Aorta (tissue), 5 donors: ENCODE data around the gene IGLON5. TPM values are rescaled to one million over a fixed set of nuclear protein-coding genes. Genes with fewer than 3 reads are reported as not detected.

Source experiments
- ATAC-seq: fragments of 200-7000 bp; cut with Tn5 transposase; one replicate; pipeline ENCODE4 v1.9.1; 2022; ENCODE audit warnings: moderate library complexity; ENCODE audit not compliant: low FRiP score
- DNase-seq, 2 donors: peaks; one replicate each; pipeline ENCODE4 v3.0.0-alpha.2; 2020
- H3K27ac ChIP-seq, 2 donors: one replicate each; pipeline ENCODE4 v1.5.1; 2013; ENCODE audit warnings: low read length in 2 of 2, mild to moderate bottlenecking in 2 of 2, moderate library complexity in 2 of 2, control low read depth in 1 of 2, inconsistent platforms in 1 of 2, low read depth in 1 of 2
- H3K27me3 ChIP-seq, 2 donors: one replicate each; pipeline ENCODE4 v1.6.1; 2013; ENCODE audit warnings: control low read depth in 1 of 2, low read length in 1 of 2, mild to moderate bottlenecking in 1 of 2, moderate library complexity in 1 of 2; ENCODE audit not compliant: insufficient read depth in 2 of 2, control insufficient read depth in 1 of 2
- H3K36me3 ChIP-seq, 2 donors: one replicate each; pipeline ENCODE4 v1.6.1; 2013; ENCODE audit warnings: control low read depth in 1 of 2, low read length in 1 of 2, mild to moderate bottlenecking in 1 of 2; ENCODE audit not compliant: insufficient read depth in 2 of 2, control insufficient read depth in 1 of 2
- H3K4me1 ChIP-seq, 2 donors: one replicate each; pipeline ENCODE4 v1.6.1; 2013; ENCODE audit warnings: low read length in 2 of 2, control low read depth in 1 of 2, mild to moderate bottlenecking in 1 of 2, moderate library complexity in 1 of 2; ENCODE audit not compliant: insufficient read depth in 2 of 2, control insufficient read depth in 1 of 2
- H3K4me3 ChIP-seq, 2 donors: one replicate each; pipeline ENCODE4 v1.5.1; 2013; ENCODE audit warnings: low read length in 2 of 2, control low read depth in 1 of 2, mild to moderate bottlenecking in 1 of 2
- H3K9me3 ChIP-seq: one replicate; pipeline ENCODE4 v1.6.1; 2013; ENCODE audit warnings: mild to moderate bottlenecking, low read length; ENCODE audit not compliant: control insufficient read depth
- WGBS, 2 donors: extraction: QIAGEN DNeasy Blood & Tissue Kit; methylation state at CpG; one replicate each; pipeline ENCODE4 v1.1.7; 2013; 5-methylcytosine and 5-hydroxymethylcytosine counted together
- intact Hi-C, 2 donors: fragments of 100-400 bp; cut with DNase I; formaldehyde crosslinking; loops; one replicate each; pipeline versions ENCODE4 v1.14.2 to v1.15.0; 2022
- polyA plus RNA-seq, 2 donors: library from polyadenylated mRNA; stranded (reverse); fragments of 200-250 nt; gene quantifications; one replicate each; pipeline ENCODE4 v1.2.3, GENCODE V29; 2013
- total RNA-seq, 2 donors: library from RNA; stranded (reverse); fragmentation: NEBNext Ultra II Directional; extraction: Animal tissue kit (Norgen Biotek cat#: 25700); gene quantifications; one replicate each; pipeline ENCODE4 v1.2.1, GENCODE V29; 2021
- donor health status: healthy with polysubstance abuse.
- donor health status: Bipolar disorder and iron deficiency.
- donor health status: DM: no; HTN: no; CAD: no.
- donor health status: DM: no; HTN: no; CAD: no.
- donor health status: DM: yes; HTN: yes; CAD: no.

IGLON5 gene
- total and polyA plus RNA-seq, 4 donors, result 0.13 to 0.26 (median 0.24) TPM; not detected in 1

GRCh38 chr19:51301266-51301665 is 10.2 kb upstream of the IGLON5 start:
- no peak for DNase-seq

GRCh38 chr19:51305479-51305878 is 6.0 kb upstream of the IGLON5 start:
- Histone ChIP-seq H3K9me3 (peaks cover 5% of the 10 kb centered on the region), H3K4me1 (no peaks in the 10 kb centered on the region), H3K4me3 (no peak overlapping the region), H3K36me3 (no peaks in the 10 kb centered on the region), H3K27me3 (no peaks in the 10 kb centered on the region), H3K27ac (no peak overlapping the region)
- 76 to 83% methylated on average over 3 of the region's 3 CpGs for WGBS, 2 donors
- no peak for DNase-seq
- ATAC-seq, result no peak
- intact Hi-C loops, result no loop called here

More at GRCh38 chr19:51301266-51301665, 10.2 kb upstream of the IGLON5 start:
- intact Hi-C loops, result no loop called here
- H3K36me3 ChIP-seq, result no peaks in the 10 kb centered on the region
- peaks cover 3% of the 10 kb centered on the region for H3K9me3 ChIP-seq
- no peak for ATAC-seq
- WGBS, 2 donors, result 73 to 75% methylated on average over 7 of the region's 7 CpGs
- no peak overlapping the region for H3K27ac ChIP-seq
- no peaks in the 10 kb centered on the region for H3K4me1 ChIP-seq
- no peak overlapping the region for H3K4me3 ChIP-seq
- H3K27me3 ChIP-seq, result no peaks in the 10 kb centered on the region

- DNase-seq, result no peak
- H3K27ac ChIP-seq, result no peak overlapping the region
- 61 to 73% methylated on average over 8 of the region's 8 CpGs for WGBS, 2 donors
- no peak for ATAC-seq
- H3K36me3 ChIP-seq, result no peaks in the 10 kb centered on the region
- H3K9me3 ChIP-seq, result peaks cover 2% of the 10 kb centered on the region
- no peaks in the 10 kb centered on the region for H3K4me1 ChIP-seq
- no peaks in the 10 kb centered on the region for H3K27me3 ChIP-seq
- intact Hi-C loops, result no loop called here
- no peak overlapping the region for H3K4me3 ChIP-seq
Measured at GRCh38 chr19:51316688-51317087, 5.2 kb downstream of the IGLON5 start.

GRCh38 chr19:51317376-51317775 is 5.9 kb downstream of the IGLON5 start:
- Histone ChIP-seq H3K4me3 (no peak overlapping the region), H3K36me3 (no peaks in the 10 kb centered on the region), H3K27me3 (no peaks in the 10 kb centered on the region), H3K4me1 (no peaks in the 10 kb centered on the region), H3K9me3 (peaks cover 2% of the 10 kb centered on the region), H3K27ac (no peak overlapping the region)
- ATAC-seq, result no peak
- WGBS, 2 donors, result 82 to 88% methylated on average over 3 of the region's 3 CpGs
- intact Hi-C loops, result no loop called here
- no peak for DNase-seq

- ATAC-seq (no peak), DNase-seq (no peak)
- WGBS, 2 donors, result 70 to 88% methylated on average over 1 of the region's 1 CpG
- H3K27me3 ChIP-seq, result no peaks in the 10 kb centered on the region
- intact Hi-C loops, result no loop called here
- peaks cover 2% of the 10 kb centered on the region for H3K9me3 ChIP-seq
- H3K27ac ChIP-seq, result no peak overlapping the region
- H3K36me3 ChIP-seq, result no peaks in the 10 kb centered on the region
- H3K4me3 ChIP-seq, result no peak overlapping the region
- H3K4me1 ChIP-seq, result no peaks in the 10 kb centered on the region
Measured at GRCh38 chr19:51317968-51318367, 6.5 kb downstream of the IGLON5 start.

- H3K4me3 ChIP-seq, result no peak overlapping the region
- intact Hi-C loops, result no loop called here
- ATAC-seq, result no peak
Measured at GRCh38 chr19:51318687-51319648, 7.5 kb downstream of the IGLON5 start.

GRCh38 chr19:51319649-51320279 is 8.3 kb downstream of the IGLON5 start:
- H3K4me3 ChIP-seq, result no peak overlapping the region
- no peaks in the 10 kb centered on the region for H3K27me3 ChIP-seq
- ATAC-seq (no peak), DNase-seq (no peak)
- no peak overlapping the region for H3K27ac ChIP-seq
- 58 to 61% methylated on average over 14 of the region's 14 CpGs for WGBS, 2 donors
- intact Hi-C loops, result no loop called here
- no peaks in the 10 kb centered on the region for H3K36me3 ChIP-seq
- no peaks in the 10 kb centered on the region for H3K4me1 ChIP-seq
- peaks cover under 1% of the 10 kb centered on the region for H3K9me3 ChIP-seq

More at GRCh38 chr19:51318687-51319648, 7.5 kb downstream of the IGLON5 start:
- no peak for DNase-seq
- 45 to 47% methylated on average over 23 of the region's 23 CpGs for WGBS, 2 donors
- peaks cover 2% of the 10 kb centered on the region for H3K9me3 ChIP-seq
- H3K36me3 ChIP-seq, result no peaks in the 10 kb centered on the region
- no peaks in the 10 kb centered on the region for H3K27me3 ChIP-seq
- H3K4me1 ChIP-seq, result no peaks in the 10 kb centered on the region
- H3K27ac ChIP-seq, result no peak overlapping the region

- Histone ChIP-seq H3K4me3 (no peak overlapping the region), H3K9me3 (no peaks in the 10 kb centered on the region), H3K27ac (no peak overlapping the region), H3K4me1 (no peaks in the 10 kb centered on the region), H3K27me3 (no peaks in the 10 kb centered on the region), H3K36me3 (no peaks in the 10 kb centered on the region)
- intact Hi-C loops, result no loop called here
- no peak for DNase-seq
- ATAC-seq, result no peak
- WGBS, 2 donors, result 9 to 11% methylated on average over 14 of the region's 14 CpGs
Measured at GRCh38 chr19:51320280-51320657, 8.8 kb downstream of the IGLON5 start.
